Measurements from ENCODE around the gene ACSM2B.
"Not testable (repeated sequence)": the region's sequence is repeated elsewhere in the genome, so short reads cannot be mapped to it uniquely, and the experiment has no call there.

Gene ACSM2B, protein sequence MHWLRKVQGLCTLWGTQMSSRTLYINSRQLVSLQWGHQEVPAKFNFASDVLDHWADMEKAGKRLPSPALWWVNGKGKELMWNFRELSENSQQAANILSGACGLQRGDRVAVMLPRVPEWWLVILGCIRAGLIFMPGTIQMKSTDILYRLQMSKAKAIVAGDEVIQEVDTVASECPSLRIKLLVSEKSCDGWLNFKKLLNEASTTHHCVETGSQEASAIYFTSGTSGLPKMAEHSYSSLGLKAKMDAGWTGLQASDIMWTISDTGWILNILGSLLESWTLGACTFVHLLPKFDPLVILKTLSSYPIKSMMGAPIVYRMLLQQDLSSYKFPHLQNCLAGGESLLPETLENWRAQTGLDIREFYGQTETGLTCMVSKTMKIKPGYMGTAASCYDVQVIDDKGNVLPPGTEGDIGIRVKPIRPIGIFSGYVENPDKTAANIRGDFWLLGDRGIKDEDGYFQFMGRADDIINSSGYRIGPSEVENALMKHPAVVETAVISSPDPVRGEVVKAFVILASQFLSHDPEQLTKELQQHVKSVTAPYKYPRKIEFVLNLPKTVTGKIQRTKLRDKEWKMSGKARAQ

DNA sequence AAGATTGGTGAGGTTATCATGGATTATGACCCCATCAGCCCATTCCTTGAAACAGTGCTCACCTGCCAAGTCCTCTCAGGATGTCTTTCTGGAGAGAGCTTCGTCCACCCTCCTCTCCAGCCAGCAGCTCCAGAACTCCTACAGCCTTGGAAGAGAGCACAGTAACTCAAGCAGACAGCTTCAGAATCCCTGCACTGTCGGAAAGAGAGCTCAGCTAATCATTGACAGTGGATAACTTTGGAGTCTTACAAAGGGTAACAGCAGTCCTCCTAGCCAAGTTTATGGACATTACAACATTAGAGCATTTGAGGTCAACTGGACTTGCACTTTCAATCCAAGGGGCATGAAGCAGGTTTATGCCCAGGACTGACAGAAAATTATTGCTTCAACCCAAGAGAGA, at the start of gene ACSM2B:
TSS of gene ACSM2B (minus strand) at position 223 of the 400 bp plus-strand sequence. CDS start 11,522 bp downstream, outside the sequence.
- not testable (repeated sequence) for DNase-seq (ENCODE audit: low read depth in 3 of 3)

DNA sequence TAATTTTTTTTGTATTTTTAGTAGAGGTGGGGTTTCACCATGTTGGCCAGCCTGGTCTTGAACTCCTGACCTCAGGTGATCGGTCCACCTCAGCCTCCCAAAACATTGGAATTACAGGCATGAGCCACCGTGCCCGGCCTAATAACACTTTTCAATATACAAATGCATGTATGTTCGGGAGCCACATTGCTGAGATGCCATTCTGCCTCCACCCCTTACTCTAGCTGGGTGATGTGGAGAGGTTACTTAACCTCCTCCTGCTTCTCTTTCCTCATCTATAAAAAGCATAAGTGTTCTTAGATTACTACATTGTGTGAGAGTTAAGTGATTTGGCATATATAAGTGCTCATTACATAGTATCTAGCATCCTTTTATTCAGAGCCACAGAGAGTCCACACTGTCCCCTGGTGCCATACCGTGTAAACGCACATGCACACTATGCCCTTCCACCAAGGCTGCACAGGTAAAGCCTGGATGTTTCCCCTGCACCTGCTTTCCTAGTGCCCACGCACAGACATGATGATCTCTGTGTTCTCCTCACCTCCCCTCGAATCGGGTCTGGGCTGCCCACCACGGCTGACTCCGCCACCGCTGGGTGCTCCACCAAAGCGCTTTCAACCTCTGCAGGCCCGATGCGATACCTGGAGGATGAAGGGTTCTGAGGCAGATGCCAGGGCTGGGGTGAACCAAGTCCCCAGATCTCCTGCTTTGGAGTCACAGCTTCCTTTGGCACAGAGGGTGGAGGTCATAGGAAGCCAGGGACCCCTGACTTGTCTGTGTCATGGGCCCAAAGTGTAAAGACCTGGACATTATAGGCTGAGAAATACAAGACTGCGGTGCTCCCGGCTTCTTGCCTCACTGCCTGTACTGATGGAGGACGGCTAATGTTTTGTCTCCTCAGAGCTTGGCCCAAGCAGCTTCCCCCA, 49.0 kb upstream of the ACSM2B start:
- no peak for DNase-seq (ENCODE audit: low read depth in 3 of 3)

DNA sequence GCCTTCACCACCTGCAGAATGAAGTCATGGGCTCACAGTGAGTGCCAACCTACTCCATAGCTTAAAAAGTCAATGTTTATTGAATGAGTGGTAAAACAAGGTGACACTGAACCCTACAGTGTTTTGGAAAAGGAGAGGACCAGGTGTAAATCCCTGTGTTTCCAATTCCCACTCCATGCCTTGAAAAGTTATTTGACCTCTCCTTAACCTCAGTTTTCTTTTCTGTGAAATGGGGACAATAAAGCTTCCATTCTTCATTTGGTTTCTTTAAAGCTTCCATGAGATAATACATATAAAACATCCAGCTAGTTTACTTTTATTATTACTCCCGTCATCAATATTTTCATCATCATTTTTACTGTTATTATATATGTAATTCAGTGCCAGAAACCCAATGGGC, 48.0 kb upstream of the ACSM2B start:
- DNase-seq (ENCODE audit: low read depth in 3 of 3): no peak

DNA sequence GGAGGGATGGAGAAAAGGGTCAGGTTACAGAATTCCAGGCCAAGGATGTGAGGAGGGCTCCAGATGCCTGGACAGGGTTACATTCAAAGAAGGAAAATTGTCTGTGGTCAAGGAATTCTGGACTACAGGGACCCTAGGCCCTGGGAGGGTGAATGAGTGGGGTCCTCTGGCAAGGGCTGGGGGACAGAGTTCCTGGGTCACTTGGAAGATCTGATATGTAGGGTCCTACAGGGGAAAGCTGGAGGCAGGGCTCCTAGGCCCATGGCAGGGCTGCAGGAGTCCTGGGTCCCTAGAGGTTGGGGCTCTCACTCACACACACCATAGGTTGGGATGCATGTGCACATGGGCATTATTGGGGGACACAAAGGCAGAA, 46.3 kb upstream of the ACSM2B start:
- no peak for DNase-seq (ENCODE audit: low read depth in 3 of 3)

DNA sequence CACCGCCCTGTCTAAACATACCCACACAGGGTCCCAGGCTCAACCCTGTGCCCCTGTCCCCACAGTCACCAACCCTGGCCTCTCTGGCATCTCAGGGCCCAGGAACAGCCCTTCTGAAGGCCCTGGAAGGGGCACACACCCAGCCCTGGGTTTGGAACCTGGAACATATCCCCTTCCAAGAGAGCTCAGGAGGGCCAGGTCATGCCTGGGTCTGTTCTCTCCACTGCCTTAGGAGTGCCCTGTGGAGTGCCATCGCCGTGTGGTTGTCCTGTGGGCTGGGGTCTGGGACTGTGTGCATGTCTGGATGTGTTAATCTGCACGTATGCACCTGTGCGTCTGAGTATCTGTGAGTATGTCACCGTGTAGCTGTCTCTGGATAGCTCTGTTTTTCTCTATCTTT, 45.2 kb upstream of the ACSM2B start:
- DNase-seq (ENCODE audit: low read depth in 3 of 3): no peak

DNA sequence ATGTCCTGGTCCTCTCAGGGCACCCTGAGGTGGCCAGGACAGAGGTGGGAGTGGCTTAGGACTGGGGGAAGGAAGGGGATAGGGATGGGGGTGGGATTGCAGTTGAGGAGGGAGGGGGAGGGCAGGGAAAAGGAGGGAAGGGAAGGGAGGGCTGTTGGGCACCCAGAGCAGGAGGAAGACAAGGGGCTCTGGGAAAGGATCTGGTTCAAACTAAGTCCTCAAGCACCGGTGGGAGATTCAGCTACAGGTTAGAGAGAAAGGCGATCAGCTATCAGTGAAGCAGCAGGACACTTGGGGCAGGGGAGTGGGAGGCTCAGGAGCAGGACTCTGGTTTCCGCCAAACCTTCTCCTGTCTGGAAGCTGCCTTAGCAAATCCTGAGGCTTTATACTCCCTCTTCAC, 44.6 kb upstream of the ACSM2B start:
- no peak for DNase-seq (ENCODE audit: low read depth in 3 of 3)

DNA sequence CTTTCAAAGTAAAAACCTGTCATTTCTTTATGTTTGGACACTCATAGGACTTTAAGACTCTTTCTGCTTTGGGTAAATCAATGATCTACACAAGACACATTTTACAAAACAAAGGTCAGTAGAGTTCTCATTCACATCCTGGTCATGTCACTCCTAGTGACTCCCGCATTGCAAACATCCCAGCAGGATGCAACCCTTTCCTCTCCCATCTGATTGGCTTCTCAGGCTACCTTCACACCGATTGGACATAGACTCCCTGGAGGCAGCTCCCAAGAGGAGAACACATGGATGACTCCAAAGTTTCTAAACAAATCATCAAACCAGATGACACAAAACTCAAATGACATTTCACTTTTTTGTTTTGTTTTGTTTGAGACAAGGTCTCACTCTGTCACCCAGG, 43.8 kb upstream of the ACSM2B start:
- no peak for DNase-seq (ENCODE audit: low read depth in 3 of 3)

DNA sequence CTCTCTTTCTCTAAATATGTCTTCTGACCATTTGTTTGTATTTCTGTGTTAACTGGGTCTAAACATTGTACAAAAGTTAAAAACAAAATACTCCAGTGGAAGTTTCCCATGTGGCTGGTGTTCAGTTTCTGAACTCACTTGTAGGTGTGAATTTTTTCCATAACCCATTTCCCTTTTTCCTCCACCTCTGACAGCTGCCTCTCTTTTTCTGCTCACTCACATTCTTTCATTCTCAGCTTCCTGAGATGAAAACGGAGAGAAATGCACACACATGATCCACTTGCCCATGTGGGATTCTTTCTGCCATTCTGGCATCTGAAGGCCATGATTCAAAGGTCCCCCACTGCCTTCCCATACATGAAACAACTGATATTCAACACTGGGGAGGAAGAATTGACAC, 41.1 kb upstream of the ACSM2B start:
- DNase-seq (ENCODE audit: low read depth in 3 of 3): no peak

DNA sequence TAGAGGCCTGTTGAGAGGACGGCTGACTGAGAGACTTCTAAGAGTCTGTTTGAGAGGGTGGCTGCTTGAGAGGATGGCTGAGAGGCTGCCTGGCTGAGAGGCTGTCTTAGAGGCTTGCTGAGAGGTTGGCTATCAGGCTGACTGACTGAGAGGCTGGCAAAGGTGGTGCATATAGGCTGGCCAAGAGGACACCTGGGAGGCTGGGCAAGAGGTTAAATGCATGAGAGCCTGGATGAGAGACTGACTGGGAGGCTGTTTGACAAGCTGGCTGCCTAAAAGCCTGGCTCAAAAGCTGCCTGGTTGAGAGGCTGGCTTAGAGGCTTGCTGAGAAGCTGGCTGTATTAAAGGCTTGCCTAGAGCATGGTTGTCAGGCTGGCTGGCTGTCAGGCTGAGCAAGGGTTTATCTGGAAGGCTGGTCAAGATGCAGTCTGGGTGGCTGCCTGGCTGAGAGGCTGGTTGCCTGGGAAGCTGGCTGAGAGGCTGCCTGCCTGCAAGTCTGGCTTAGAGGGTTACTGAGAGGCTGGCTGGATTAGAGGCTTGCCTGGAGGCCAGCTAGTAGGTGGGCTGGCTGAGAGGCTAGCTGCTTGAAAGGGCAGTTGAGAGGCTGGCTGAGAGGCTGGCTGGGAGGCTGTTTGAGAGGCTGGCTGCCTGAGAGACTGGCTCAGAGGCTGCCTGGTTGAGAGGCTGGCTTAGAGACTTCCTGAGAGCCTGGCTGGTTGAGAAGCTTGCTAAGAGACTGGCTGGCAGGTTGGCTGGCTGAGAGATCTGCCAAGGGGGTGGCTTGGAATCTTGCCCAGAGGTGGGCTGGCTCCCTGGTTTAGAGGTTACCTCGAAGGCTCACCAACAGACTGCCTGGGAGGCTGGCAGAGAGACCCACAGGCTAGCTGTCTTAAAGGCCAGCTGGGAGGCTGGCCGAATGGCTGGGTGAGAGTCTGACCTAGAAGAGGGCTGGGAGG, 38.3 kb upstream of the ACSM2B start:
- no peak for DNase-seq (ENCODE audit: low read depth in 3 of 3)

DNA sequence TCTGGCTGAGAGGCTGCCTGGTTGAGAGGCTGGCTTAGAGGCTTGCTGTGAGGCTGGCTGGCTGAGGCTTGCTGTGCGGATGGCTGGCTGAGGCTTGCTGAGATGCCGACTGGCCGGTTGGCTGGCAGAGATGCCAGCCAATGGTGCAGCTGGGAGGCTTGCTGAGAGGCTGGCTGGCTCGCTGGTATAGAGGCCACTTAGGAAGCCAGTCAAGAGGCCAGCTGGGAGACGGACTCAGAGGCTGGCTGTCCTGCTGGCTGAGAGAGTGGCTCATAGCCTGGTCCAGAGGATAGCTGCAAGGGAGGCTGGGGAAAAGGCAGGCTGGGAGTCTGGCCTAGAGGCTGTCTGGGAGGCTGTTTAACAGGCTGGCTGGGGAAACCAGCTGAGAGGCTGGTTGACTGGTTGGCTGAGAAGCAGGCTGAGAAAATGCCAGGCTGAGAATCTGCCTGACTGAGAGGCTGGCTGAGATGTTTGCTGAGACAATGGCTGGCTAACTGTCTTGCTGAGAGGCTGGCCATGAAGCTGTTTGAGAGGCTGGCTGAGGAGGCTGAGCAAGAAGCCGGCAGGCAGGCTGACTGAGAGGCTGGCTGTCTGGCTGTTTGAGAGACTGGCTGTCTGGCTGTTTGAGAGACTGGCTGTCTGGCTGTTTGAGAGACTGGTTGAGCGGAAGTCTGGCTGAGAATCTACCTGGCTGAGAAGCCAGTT, 37.5 kb upstream of the ACSM2B start:
- no peak for DNase-seq (ENCODE audit: low read depth in 3 of 3)

DNA sequence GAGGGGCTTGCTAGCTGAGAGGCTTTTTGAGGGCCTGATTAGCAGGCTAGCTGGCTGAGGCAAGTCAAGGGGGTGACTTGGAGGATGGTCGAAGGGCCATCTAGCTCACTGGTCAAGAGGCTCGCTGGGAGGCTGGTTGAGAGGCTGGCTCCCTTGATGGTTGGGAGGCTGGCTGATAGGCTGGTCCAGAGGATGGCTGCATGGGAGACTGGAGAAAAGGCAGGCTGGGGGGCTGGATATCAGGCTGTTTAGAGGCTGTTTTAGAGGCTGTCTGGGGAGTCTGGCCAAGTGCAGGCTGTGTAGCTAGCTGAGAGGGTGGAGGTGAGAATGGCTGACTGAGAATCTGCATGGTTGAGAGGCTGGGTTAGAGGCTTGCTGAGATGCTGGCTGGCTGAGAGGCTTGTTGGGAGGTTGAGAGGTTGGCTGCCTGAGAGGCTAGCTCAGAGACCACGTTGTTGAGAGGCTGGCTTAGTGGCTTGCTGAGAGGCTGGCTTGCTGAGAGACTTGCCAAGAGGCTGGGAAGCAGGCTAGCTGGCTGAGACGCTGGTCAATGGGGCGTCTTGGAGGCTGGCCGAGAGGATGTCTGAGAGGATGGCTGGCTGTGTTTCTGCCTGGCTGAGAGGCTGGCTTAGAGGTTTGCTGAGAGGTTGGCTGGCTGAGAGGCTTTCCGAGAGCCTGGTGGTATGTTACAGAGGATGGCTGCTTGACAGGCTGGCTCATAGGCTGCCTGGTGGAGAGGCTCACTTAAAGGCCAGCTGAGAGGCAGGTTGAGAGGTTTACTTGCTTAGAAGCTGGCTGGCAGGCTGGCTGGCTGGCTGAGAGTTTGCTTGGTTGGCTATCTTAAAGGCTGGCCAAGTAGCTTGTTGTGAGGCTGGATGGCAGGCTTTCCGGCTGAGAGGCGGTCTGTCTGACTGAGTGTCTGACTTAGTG, 36.6 kb upstream of the ACSM2B start:
- DNase-seq (ENCODE audit: low read depth in 3 of 3): no peak

DNA sequence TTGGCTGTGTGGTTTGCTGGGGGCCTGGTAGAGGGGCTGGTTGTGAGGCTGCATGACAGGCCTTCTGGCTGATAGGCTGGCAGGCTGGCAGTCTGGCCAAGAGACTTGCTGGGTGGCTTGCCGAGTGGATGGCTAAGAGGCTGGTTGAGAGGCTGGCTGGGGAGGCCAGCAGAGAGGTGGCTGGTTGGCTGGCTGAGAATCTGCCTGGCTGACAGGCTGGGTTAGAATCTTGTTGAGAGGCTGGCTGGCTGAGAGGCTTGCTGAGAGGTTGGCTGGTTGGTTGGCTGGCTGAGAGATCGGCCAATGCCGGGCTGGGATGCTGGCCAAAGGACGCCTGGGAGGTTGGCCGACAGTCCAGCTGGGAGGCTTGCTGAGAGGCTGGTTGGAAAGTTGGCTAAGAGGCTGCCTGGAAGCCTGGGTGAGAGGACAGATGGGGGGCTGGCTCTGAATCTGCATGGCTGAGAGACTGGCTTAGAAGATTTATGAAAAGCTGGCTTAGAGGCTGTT, 35.9 kb upstream of the ACSM2B start:
- DNase-seq (ENCODE audit: low read depth in 3 of 3): no peak

DNA sequence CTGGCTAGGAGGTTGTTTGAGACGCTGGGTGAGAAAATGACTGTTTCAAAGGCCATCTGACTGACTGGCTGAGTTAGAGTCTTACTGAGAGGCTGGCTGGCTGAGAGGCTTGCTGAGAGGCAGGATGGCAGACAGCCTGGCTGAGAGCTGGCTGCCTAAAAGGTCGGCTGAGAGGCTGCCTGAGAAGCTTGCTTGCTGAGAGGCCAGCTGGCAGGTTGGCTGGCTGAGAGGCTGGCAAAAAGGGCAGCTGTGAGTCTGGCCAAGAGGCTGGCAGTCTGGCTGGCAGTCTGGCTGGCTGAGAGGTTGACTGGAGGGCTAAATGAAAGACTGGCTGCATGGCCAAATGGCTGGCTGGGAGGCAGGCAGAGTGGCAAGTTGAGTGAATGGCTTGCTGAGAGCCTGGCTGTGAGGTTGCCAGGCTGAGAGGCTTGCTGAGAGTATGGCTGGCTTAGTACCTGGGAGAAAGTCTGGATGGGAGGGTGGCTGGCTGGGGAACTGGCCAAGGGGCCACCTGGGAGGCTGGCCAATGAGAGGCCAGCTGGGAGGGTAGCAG, 35.3 kb upstream of the ACSM2B start:
- no peak for DNase-seq (ENCODE audit: low read depth in 3 of 3)

DNA sequence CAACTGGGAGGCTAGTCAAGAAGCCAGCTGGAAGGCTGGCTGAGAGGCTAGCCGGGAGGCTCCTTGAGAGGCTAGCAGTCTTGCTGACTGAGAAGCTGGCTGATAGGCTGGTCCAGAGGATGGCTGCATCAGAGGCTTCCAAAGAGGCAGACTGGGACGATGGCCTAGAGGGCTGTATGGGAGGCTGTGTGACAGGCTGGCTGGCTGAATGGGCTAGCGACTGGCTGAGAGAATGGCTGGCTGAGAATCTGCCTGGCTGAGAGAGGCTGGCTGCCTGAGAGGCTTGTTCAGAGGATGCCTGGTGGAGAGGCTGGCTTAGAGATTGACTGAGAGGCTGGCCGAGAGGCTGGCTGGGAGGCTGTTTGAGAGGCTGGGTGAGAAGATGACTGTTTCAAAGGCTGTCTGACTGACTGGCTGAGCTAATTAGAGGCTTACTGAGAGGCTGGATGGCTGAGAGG, 34.8 kb upstream of the ACSM2B start:
- DNase-seq (ENCODE audit: low read depth in 3 of 3): no peak

DNA sequence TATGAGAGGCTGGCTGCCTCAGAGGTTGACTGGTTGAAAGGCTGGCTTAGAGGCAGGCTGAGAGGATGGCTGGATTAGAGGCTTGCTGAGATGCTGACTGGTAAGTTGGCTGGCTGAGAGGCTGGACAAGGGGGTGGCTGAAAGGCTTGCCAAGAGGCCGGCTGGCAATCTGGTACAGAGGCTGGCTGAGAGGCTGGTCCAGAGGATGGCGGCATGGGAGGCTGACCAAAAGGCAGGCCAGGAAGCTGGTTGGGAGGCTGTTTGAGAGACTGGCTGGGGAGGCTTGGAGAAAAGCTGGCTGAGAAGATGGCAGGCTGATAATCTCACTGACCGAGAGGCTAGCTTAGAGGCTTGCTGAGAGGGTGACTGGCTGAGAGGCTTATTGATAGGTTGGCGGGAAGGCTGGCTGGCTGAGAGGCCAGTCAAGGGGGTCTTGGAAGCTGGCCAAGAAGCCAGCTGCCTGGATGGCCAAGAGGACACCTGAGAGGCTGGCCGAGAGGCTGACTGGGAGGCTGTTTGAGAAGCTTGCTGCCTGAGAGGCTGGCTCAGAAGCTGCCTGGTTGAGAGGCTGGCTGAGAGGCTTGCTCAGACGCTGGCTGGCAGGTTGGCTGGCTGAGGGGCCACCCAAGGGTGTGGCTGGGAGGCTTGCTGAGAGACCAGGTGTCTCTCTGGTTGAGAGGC, 34.2 kb upstream of the ACSM2B start:
- DNase-seq (ENCODE audit: low read depth in 3 of 3): no peak

DNA sequence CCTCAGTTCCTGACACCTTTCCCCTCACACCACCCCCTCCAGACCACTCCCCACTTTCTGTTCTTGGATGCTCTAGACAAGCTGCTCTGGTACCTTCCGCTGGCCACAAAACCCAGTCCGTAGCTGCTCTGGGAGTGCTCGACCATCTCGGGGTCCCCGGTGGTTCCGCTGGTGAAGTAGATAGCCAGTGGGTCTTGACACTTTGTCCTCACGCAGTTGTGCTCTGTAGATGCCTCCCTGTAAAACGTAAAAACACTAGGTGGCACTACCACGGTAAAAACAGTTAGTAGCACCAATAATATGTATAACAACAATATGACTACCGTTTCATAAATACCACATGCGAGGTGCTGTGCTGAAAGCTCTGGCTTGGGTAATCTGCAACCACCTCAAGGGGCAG, 26.0 kb upstream of the ACSM2B start:
- DNase-seq (ENCODE audit: low read depth in 3 of 3): not testable (repeated sequence)

DNA sequence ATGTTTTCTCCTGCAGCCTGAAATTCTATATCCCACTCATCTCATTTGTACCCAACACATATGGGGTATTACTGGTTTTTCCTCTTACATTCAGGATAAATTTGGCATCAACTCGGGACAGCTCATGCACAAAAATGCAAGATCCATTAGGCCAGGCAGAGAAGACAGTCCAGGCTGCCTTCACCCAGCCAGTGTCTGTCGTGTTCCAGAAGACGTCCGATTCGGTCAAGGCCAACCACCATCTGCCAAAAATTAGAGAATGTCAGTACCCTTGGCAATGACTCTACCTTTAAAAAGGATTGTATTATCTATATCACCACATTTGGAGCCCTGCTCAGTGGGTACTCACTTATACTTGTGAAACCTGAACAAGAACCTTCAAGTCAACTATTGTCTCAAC, 23.3 kb upstream of the ACSM2B start:
- DNase-seq (ENCODE audit: low read depth in 3 of 3): not testable (repeated sequence)

DNA sequence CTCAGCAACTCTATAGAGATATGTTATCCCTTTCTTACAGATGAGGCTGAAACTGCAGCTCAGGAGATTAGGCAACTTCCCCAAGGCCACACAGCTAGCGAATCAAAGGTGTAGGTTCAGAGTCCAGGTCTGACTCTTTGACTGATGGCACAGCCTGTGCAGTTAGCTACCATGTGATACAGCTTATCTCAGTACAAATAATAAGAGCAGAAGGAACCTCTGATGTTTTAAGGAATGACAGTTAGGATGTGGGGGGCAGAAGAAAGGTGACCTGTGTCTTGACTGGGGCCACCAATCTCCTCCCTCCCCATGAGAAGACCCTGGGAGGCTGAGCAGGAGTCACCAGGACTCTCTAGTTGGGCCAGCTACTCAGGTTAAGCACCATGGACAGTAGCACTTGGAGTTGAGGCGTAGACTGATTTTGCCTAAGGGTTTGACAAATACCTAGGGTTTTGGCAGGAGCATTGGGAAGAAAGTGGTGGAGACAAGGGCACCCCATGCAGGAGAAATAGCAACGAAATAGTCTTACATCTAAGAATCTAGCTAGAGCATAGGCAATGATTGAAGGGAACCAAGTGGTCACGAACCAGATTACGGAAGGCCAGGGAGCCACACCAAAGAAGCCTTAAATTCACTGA, 22.8 kb upstream of the ACSM2B start:
- no peak for DNase-seq (ENCODE audit: low read depth in 3 of 3)
